Activated CD4-positive, alpha-beta T cell treated with anti-CD3 and anti-CD28 coated beads for 36 hours (primary cell): ENCODE measurements around the gene PDGFD. TPM values are rescaled to one million over a fixed set of nuclear protein-coding genes. Genes with fewer than 3 reads are reported as not detected.

Experiments used
- ATAC-seq: fragments of 200-7000 bp; cut with Tn5 transposase; one replicate; pipeline ENCODE4 v1.10.0; 2021; ENCODE audit warnings: mild to moderate bottlenecking, moderate library complexity
- CTCF ChIA-PET: fragments of 350-600 bp; sonication (Branson Sonifier 250); formaldehyde crosslinking; loops from one replicate; lab custom pipeline; 2021; ENCODE audit warnings: antibody characterized with exemption; lab: Charles Lee
- POLR2A ChIA-PET: fragments of 350-600 bp; sonication (Branson Sonifier 250); formaldehyde crosslinking; loops from one replicate; lab custom pipeline; 2021; ENCODE audit warnings: antibody characterized with exemption, inconsistent platforms; lab: Charles Lee
- DNase-seq: peaks from one replicate; pipeline ENCODE4 v3.0.0-alpha.2; 2020
- H3K27ac Mint-ChIP-seq: one replicate; pipeline ENCODE4 v1.8.0; 2021; ENCODE audit warnings: mixed read lengths
- H3K27me3 Mint-ChIP-seq: one replicate; pipeline ENCODE4 v1.8.0; 2021; ENCODE audit warnings: mixed read lengths
- H3K36me3 Mint-ChIP-seq: one replicate; pipeline ENCODE4 v1.8.0; 2021; ENCODE audit warnings: low read depth, mixed read lengths
- H3K4me1 Mint-ChIP-seq: one replicate; pipeline ENCODE4 v1.8.0; 2021; ENCODE audit warnings: mixed read lengths
- H3K4me3 Mint-ChIP-seq: one replicate; pipeline ENCODE4 v1.8.0; 2021; ENCODE audit warnings: mild to moderate bottlenecking, moderate library complexity, mixed read lengths
- H3K9me3 Mint-ChIP-seq: one replicate; pipeline ENCODE4 v1.8.0; 2021; ENCODE audit warnings: low read depth, mixed read lengths
- intact Hi-C, 2 experiments: fragments of 100-400 bp; cut with DNase I in 1 of 2; cut with micrococcal nuclease in 1 of 2; formaldehyde crosslinking; loops; one replicate each; pipeline versions ENCODE4 v1.14.2 to v1.15.1; 2022 to 2024; cut with DNase I, micrococcal nuclease
- total RNA-seq, 2 experiments: library from RNA; stranded (reverse); gene quantifications; one replicate each; pipeline ENCODE4 v1.2.3, GENCODE V29; 2021

PDGFD gene
- total RNA-seq, 2 experiments from 2014 or later: not detected

GRCh38 chr11:103960108-103960507 is 203.8 kb downstream of the PDGFD start:
- Mint-ChIP-seq H3K27ac (no peak overlapping the region), H3K4me3 (no peak overlapping the region), H3K27me3 (no peaks in the 10 kb centered on the region), H3K4me1 (no peaks in the 10 kb centered on the region), H3K9me3 (peaks cover 2% of the 10 kb centered on the region), H3K36me3 (no peaks in the 10 kb centered on the region)
- ChIA-PET POLR2A (no interaction called here), CTCF (no interaction called here)
- ATAC-seq (no peak), DNase-seq (no peak)
- intact Hi-C loops: no loop called here

DNA sequence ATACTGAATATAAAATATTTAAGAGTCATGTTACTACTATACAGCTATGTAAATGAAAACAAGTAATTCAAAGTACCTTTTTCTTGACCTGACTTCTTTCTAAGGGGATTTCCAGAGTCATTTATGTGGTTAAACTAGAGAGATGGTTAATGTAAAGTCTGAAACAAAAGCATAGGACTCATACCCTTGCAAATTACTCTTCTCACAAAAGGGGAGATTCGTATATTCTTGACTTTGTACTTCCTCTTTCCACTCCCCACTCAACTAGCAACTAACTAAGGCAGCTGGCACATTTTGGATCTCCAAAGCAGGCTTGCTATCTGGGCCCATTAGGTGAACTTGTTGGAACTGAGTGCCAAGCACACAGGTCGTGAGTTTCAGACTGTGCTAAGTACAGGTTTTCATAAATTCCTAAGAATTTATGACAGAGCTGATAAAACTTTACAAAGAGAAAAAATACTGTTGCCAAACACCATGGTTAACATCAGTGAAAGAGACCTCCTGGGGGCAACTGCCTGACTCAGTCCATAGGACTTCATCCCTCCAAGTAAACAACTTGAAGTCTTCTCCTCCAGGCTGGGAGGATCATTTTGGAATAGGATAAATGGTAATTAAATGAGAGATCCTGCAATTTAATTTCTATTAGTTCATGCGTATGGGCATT is 204.5 kb downstream of the PDGFD start:
- H3K9me3 Mint-ChIP-seq: peaks cover 2% of the 10 kb centered on the region
- intact Hi-C loops: no loop called here
- ChIA-PET POLR2A (interaction anchor here (0.7 kb wide), 1 partner anchor 262 kb away, joined by 3 read pairs; no protein-coding TSS in a partner anchor), CTCF (interaction anchor here (1.0 kb wide), 1 partner anchor 14 kb away, joined by 4 read pairs; no protein-coding TSS in a partner anchor)
- H3K4me3 Mint-ChIP-seq: no peak overlapping the region
- DNase-seq: no peak
- H3K27ac Mint-ChIP-seq: no peak overlapping the region
- ATAC-seq: no peak
- H3K4me1 Mint-ChIP-seq: no peaks in the 10 kb centered on the region
- H3K27me3 Mint-ChIP-seq: no peaks in the 10 kb centered on the region
- H3K36me3 Mint-ChIP-seq: no peaks in the 10 kb centered on the region

GRCh38 chr11:103958475-103959215 is 205.3 kb downstream of the PDGFD start:
- CTCF ChIA-PET: interaction anchor here (0.5 to 1.0 kb wide), 2 partner anchors 13 to 1227 kb away, joined by 4 read pairs; no protein-coding TSS in a partner anchor
- Mint-ChIP-seq H3K4me1 (no peaks in the 10 kb centered on the region), H3K9me3 (peaks cover 2% of the 10 kb centered on the region), H3K4me3 (no peak overlapping the region), H3K36me3 (no peaks in the 10 kb centered on the region), H3K27me3 (no peaks in the 10 kb centered on the region), H3K27ac (no peak overlapping the region)
- no peak for DNase-seq
- ATAC-seq: no peak
- POLR2A ChIA-PET: interaction anchor here (0.7 kb wide), 1 partner anchor 263 kb away, joined by 3 read pairs; no protein-coding TSS in a partner anchor
- intact Hi-C loops: no loop called here

DNA sequence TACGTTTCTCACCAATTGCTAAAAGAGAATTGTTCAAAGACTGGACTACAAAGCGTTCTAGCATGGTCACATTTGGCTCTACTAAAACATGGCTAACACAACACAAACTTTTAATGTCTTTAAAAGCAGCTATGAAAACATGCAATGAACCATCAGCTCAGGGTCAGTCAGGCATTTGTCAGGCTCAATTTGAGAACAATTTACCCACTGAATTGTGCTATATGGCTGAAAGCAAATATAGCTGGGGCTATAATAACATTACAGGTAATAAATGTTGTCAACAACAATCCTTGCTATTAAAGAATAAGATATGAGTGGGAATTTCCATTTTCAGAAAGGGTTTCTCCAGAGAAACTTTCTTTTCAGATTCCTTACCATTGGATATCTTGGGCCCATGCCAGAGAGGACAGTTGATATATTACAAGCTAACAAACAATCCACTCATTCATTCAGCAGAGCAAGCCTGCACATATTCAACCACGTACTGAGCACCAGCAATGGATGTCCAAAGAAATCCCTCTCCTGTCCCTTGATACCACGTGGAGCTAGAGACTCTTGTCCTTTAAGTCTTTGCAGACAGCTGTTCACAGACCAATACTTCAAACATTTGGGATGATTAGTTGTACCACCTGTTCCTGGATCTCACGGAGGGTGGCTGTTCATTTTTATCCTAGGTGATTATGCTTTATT is 210.0 kb downstream of the PDGFD start:
- peaks cover 2% of the 10 kb centered on the region for H3K9me3 Mint-ChIP-seq
- intact Hi-C loops: no loop called here
- CTCF ChIA-PET: interaction anchor here (1.1 kb wide), 1 partner anchor 38 kb away, joined by 4 read pairs; no protein-coding TSS in a partner anchor
- POLR2A ChIA-PET: no interaction called here
- no peak overlapping the region for H3K27ac Mint-ChIP-seq
- H3K36me3 Mint-ChIP-seq: no peaks in the 10 kb centered on the region
- H3K4me3 Mint-ChIP-seq: no peak overlapping the region
- no peaks in the 10 kb centered on the region for H3K27me3 Mint-ChIP-seq
- H3K4me1 Mint-ChIP-seq: no peaks in the 10 kb centered on the region
- ATAC-seq (no peak), DNase-seq (no peak)

GRCh38 chr11:103949781-103950180 is 214.2 kb downstream of the PDGFD start:
- Mint-ChIP-seq H3K27ac (no peak overlapping the region), H3K36me3 (no peaks in the 10 kb centered on the region), H3K4me1 (no peaks in the 10 kb centered on the region), H3K27me3 (peaks cover 1% of the 10 kb centered on the region), H3K9me3 (no peaks in the 10 kb centered on the region), H3K4me3 (no peak overlapping the region)
- DNase-seq (no peak), ATAC-seq (no peak)
- intact Hi-C loops: no loop called here
- POLR2A ChIA-PET: no interaction called here
- CTCF ChIA-PET: no interaction called here

- Mint-ChIP-seq H3K27me3 (peaks cover 3% of the 10 kb centered on the region), H3K4me1 (no peaks in the 10 kb centered on the region), H3K9me3 (no peaks in the 10 kb centered on the region), H3K36me3 (no peaks in the 10 kb centered on the region), H3K27ac (no peak overlapping the region), H3K4me3 (no peak overlapping the region)
- ChIA-PET POLR2A (no interaction called here), CTCF (no interaction called here)
- no peak for ATAC-seq
- no peak for DNase-seq
- intact Hi-C loops: no loop called here
Observed at GRCh38 chr11:103948187-103948763, 215.7 kb downstream of the PDGFD start.

DNA sequence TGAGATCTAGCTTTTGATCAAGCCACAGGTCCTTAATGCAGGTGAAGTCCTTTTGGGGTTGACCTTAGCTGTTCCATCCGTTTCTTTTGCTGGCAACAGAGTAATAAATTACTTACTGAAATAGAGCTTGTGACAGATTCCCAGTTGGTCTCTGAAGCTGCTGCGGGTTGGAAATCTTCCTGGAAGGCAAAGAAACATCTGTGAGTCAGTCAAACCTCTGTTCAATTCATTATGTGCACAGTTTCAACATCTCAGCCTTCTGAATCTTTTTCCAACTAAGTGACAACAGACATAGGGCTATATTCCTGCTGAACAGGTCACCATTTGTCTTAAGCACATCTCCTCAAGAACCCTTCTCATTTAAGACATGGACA is 216.4 kb downstream of the PDGFD start:
- no peak for DNase-seq
- CTCF ChIA-PET: no interaction called here
- Mint-ChIP-seq H3K27ac (no peak overlapping the region), H3K9me3 (no peaks in the 10 kb centered on the region), H3K27me3 (peaks cover 3% of the 10 kb centered on the region), H3K4me3 (no peak overlapping the region), H3K36me3 (no peaks in the 10 kb centered on the region), H3K4me1 (no peaks in the 10 kb centered on the region)
- intact Hi-C loops: no loop called here
- POLR2A ChIA-PET: no interaction called here
- no peak for ATAC-seq

GRCh38 chr11:103946793-103947545 is 217.0 kb downstream of the PDGFD start:
- H3K9me3 Mint-ChIP-seq: no peaks in the 10 kb centered on the region
- ChIA-PET POLR2A (no interaction called here), CTCF (no interaction called here)
- DNase-seq (no peak), ATAC-seq (no peak)
- no peaks in the 10 kb centered on the region for H3K4me1 Mint-ChIP-seq
- H3K27me3 Mint-ChIP-seq: peaks cover 3% of the 10 kb centered on the region
- no peak overlapping the region for H3K4me3 Mint-ChIP-seq
- intact Hi-C loops: no loop called here
- H3K27ac Mint-ChIP-seq: no peak overlapping the region
- H3K36me3 Mint-ChIP-seq: no peaks in the 10 kb centered on the region

- intact Hi-C loops: no loop called here
- ATAC-seq (no peak), DNase-seq (no peak)
- H3K4me3 Mint-ChIP-seq: no peak overlapping the region
- ChIA-PET POLR2A (no interaction called here), CTCF (no interaction called here)
- H3K9me3 Mint-ChIP-seq: no peaks in the 10 kb centered on the region
- no peak overlapping the region for H3K27ac Mint-ChIP-seq
- no peaks in the 10 kb centered on the region for H3K36me3 Mint-ChIP-seq
- peaks cover 3% of the 10 kb centered on the region for H3K27me3 Mint-ChIP-seq
- H3K4me1 Mint-ChIP-seq: no peaks in the 10 kb centered on the region
Observed at GRCh38 chr11:103944251-103944940, 219.6 kb downstream of the PDGFD start.

DNA sequence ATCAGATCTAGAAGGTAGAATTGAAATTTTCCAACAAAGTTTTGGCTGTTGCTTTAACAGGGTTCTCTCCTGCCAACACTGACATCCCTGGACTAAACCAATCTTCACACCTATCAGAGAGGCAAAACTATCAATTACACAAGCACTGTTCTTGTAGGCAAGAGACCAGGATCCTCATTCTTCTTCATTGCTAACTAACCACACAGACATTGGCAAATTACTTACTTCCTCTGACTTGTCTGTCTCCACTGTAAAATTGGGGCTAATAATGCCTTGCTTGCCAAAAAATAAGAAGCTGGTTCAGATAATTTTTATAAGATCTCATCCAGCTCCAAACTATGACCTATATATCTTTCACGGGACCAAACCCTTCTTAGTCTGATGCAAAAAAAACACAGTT is 221.3 kb downstream of the PDGFD start:
- H3K9me3 Mint-ChIP-seq: no peaks in the 10 kb centered on the region
- H3K27me3 Mint-ChIP-seq: peaks cover 3% of the 10 kb centered on the region
- H3K27ac Mint-ChIP-seq: no peak overlapping the region
- ChIA-PET POLR2A (no interaction called here), CTCF (no interaction called here)
- ATAC-seq (no peak), DNase-seq (no peak)
- H3K36me3 Mint-ChIP-seq: no peaks in the 10 kb centered on the region
- no peaks in the 10 kb centered on the region for H3K4me1 Mint-ChIP-seq
- H3K4me3 Mint-ChIP-seq: no peak overlapping the region
- intact Hi-C loops: no loop called here
